ENCODE data around the gene SCO2. TPM values are rescaled to one million over a fixed set of nuclear protein-coding genes. Genes with fewer than 3 reads are reported as not detected.
A peak's percentile ranks its signal among the peaks of the same experiment; 100 is the strongest.

The SCO2 gene
- total and polyA plus RNA-seq, 10 of the 15 experiments (the other 5 are each of a cell fraction or from before 2014, with no cell fraction given) = 0.18 to 16.0 (median 2.4) TPM; not detected in 1

DNA sequence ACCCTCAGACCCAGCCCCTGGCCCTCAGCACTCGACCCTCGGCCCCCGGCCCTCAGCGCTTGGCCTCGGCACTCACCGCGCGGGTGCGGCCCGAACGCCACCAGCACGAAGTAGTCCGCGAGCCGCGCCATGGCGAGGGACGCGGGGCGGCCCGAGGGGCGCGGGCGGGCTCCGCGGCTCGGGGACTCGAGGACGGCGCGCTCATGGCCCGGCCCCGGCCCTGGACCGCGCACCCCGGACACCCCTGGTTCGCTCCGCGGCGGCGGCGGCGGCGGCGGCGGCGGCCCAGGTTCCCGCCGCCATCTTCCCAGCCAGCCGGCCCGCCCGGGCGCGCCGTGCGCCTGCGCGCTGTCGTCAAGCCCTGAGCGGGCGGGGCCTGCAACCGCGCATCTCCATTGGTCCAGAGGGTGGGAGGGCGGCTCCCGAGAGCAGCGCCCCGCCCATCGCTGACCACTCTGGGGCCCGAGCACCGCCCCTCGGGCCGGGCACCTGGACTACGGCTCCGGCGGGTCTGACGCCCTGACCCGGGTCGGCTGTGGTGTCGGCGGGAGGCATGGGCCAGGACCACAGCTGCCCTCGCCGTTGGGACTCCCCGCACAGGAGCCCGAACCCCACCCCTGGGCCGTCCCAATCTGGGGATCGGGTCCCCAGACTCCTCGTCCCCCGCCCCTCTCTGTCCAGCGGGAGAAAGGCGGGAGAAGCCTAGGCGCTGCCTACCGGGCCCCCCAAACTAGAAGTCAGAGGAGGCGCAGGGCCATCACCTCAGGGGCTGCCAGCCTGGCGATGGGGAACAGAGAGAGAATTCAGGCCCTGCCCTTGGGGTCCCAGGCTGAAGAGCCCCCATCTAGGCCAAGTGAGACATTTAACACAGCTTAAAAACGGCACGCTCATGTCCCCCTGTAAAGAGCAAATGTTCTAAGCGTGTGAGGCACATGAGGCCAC, 50.4 kb downstream of the SCO2 start, which contains the start of gene SBF1 (continued):
- peak; percentile 32; the same call in 1 of the 2 replicates for TF ChIP-seq NR2F1 (conservative IDR thresholded peaks at IDR 0.05)

DNA sequence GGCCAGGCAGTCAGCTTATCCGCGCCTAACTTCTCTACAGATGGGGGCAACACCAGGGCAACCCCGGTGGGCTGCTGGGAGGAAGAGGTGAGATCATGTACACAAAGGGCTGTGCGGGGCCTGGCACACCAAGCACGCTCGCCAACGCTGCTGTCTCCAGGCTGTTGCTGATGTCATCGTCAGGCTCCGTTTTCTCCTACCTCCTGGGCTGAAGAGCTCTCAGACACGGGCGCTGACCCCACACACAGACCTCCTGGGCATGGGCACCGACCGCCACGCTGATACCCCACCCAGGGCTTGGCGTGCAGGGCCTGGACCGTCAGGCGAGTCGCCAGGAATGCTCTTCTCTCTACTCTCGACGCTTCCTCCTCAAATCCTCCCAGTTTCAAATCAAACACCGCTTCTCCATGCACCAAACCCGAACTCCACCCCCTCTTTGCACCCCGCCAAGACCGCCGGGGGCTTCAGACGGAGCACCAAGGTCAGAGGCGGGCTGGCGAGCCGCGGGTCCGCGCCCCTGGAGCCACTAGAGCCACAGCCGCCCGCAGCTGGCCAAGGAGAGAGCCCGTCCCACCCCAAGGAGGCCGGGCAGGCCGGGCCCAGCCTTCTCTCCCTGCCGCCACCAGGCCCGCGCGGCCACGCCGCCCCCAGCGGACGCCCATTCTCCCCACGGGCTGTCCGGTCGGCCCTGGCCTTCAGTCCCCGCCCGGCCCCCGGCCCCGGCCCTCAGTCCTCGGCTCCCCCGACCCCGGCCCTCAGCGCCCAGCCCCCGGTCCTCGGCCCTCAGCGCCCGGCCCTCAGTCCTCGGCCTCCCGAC, 51.3 kb downstream of the SCO2 start:
- in situ Hi-C loops (cut with MboI) = no loop called here
- peak overlapping the region; percentile 96 for H3K4me3 ChIP-seq
- CTCF ChIA-PET = interaction anchor here (0.6 to 2.9 kb wide), 13 partner anchors 19 to 231 kb away, joined by 3 to 16 read pairs (median 5); partner anchors contain the start of genes HDAC10, LMF2, NCAPH2 and SCO2
- BruUV-seq (replicated peaks) = no TSS peak
- peaks cover 50% of the 10 kb centered on the region for H3K4me1 ChIP-seq (ENCODE audit: control insufficient read depth, insufficient read depth, low read length)
- peaks cover 50% of the 10 kb centered on the region for H3K79me2 ChIP-seq (ENCODE audit: control insufficient read depth, insufficient read depth, low read length)
- no peaks in the 10 kb centered on the region for H3K27me3 ChIP-seq (replicated peaks in 1 of 2; ENCODE audit: control insufficient read depth in 2 of 2, insufficient read depth in 2 of 2, low read length in 1 of 2)
- DNase-seq (ENCODE audit: low read depth, low spot score) = no peak
- peak overlapping the region; percentile 66 for H3K9ac ChIP-seq (ENCODE audit: control insufficient read depth, insufficient read depth, low read length)
- WGBS (ENCODE audit: insufficient coverage, insufficient replicate concordance, low lambda C conversion rate, missing lambda C conversion rate) = 1% methylated on average over 50 of the region's 62 CpGs
- intact Hi-C loops (cut with micrococcal nuclease; ENCODE audit: unreplicated experiment) = loop anchor here (10.0 kb wide), 1 partner anchor 229 kb away; the partner anchor contains the start of gene TUBGCP6
- peak overlapping the region; percentile 99 for H3K4me2 ChIP-seq (ENCODE audit: control insufficient read depth, insufficient read depth)
- POLR2A ChIA-PET = interaction anchor here (1.0 to 2.2 kb wide), 3 partner anchors 28 to 147 kb away, joined by 3 to 6 read pairs (median 3); partner anchors contain the start of gene SCO2
- H3K36me3 ChIP-seq (ENCODE audit: control insufficient read depth in 2 of 2, insufficient read depth in 2 of 2, low read length in 1 of 2) = 0 out of 4 replicates have a peak, but pooled peaks cover 0 to 4% of the 10 kb centered on the region in 2 experiments
- no peak overlapping the region for H3K27ac ChIP-seq (ENCODE audit: control insufficient read depth, insufficient read depth)
- H2AFZ ChIP-seq (ENCODE audit: control insufficient read depth, low read depth, low read length) = no peak overlapping the region
- RAD21 ChIA-PET (ENCODE audit: unreplicated experiment) = interaction anchor here (1.3 to 2.3 kb wide), 5 partner anchors 21 to 147 kb away, joined by 3 to 11 read pairs (median 6); partner anchors contain the start of genes LMF2 and SCO2
- SMC1A ChIA-PET (ENCODE audit: uncharacterized antibody, unreplicated experiment) = interaction anchor here (1.6 kb wide), 1 partner anchor 23 kb away, joined by 5 read pairs; no protein-coding TSS in a partner anchor
- FAIRE-seq = no peak
- H4K20me1 ChIP-seq (ENCODE audit: control insufficient read depth, insufficient read depth) = no peaks in the 10 kb centered on the region
- H3K9me3 ChIP-seq (replicated peaks; ENCODE audit: control insufficient read depth, insufficient read depth, low read length) = no peaks in the 10 kb centered on the region
- TF ChIP-seq POLR2A (IDR thresholded peaks at IDR 0.05; ENCODE audit: low read depth, low read length) (peak; percentile 61), SIN3A (IDR thresholded peaks at IDR 0.05; ENCODE audit: low read depth, low read length) (peak; percentile 40; the same call in 1 of the 2 replicates), MYC (IDR thresholded peaks at IDR 0.05; ENCODE audit: insufficient read depth, insufficient read length, insufficient replicate concordance, low read length, severe bottlenecking) (no peak)
- TF ChIP-seq, protein P1, sequence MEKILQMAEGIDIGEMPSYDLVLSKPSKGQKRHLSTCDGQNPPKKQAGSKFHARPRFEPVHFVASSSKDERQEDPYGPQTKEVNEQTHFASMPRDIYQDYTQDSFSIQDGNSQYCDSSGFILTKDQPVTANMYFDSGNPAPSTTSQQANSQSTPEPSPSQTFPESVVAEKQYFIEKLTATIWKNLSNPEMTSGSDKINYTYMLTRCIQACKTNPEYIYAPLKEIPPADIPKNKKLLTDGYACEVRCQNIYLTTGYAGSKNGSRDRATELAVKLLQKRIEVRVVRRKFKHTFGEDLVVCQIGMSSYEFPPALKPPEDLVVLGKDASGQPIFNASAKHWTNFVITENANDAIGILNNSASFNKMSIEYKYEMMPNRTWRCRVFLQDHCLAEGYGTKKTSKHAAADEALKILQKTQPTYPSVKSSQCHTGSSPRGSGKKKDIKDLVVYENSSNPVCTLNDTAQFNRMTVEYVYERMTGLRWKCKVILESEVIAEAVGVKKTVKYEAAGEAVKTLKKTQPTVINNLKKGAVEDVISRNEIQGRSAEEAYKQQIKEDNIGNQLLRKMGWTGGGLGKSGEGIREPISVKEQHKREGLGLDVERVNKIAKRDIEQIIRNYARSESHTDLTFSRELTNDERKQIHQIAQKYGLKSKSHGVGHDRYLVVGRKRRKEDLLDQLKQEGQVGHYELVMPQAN (conservative IDR thresholded peaks at IDR 0.05) = 0 out of 2 replicates have a peak, but pooled peaks have one; percentile 33
- ATAC-seq = no peak

Other genes with a start within 250 kb of the SCO2 start
Only the 7 nearest of the 17 such genes appear.
- gene ADM2, start 44.1 kb downstream of the SCO2 start, total RNA-seq (2014; rRNA removed) = 0.06 and 0.16 TPM in 2 replicates
- 0.04 TPM in 1 of 2 replicates, not detected in the other for gene ADM2, start 44.1 kb downstream of the SCO2 start, total RNA-seq (2014; rRNA removed; fragmentation: Illumina TruSeq; extraction: Trizol)
- 0.31 and 0.48 TPM in 2 replicates for gene ADM2, start 44.1 kb downstream of the SCO2 start, total RNA-seq (2021)
- 0.23 and 0.30 TPM in 2 replicates for gene ADM2, start 44.1 kb downstream of the SCO2 start, polyA plus RNA-seq (2011; rRNA removed)
- 0.04 TPM in 1 of 2 replicates, not detected in the other for gene ADM2, start 44.1 kb downstream of the SCO2 start, polyA plus RNA-seq (2014; fragmentation: Illumina TruSeq; extraction: Trizol)
- gene ADM2, start 44.1 kb downstream of the SCO2 start, polyA plus RNA-seq (2014; fragmentation: Nextera tagmentation; extraction: Ambion mirVana) = under 1 TPM in 1 of 2 experiments, not detected in 1; 0.02 TPM
- 0.14 and 0.33 TPM in 2 replicates for gene ADM2, start 44.1 kb downstream of the SCO2 start, polyA plus RNA-seq (2014; rRNA removed)
- gene ADM2, start 44.1 kb downstream of the SCO2 start, polyA plus RNA-seq (2016; fragmentation: Nextera tagmentation; extraction: Ambion mirVana) = under 1 TPM in 1 of 2 experiments, not detected in 1; 0.17 TPM
- not detected in 2 replicates for gene MIOX, start 38.7 kb downstream of the SCO2 start, total RNA-seq (2014; rRNA removed)
- not detected in 2 replicates for gene MIOX, start 38.7 kb downstream of the SCO2 start, total RNA-seq (2014; rRNA removed; fragmentation: Illumina TruSeq; extraction: Trizol)
- not detected in 2 replicates for gene MIOX, start 38.7 kb downstream of the SCO2 start, total RNA-seq (2021)
- gene MIOX, start 38.7 kb downstream of the SCO2 start, polyA plus RNA-seq (2011; rRNA removed) = 0.13 and 0.31 TPM in 2 replicates
- gene MIOX, start 38.7 kb downstream of the SCO2 start, polyA plus RNA-seq (2014; fragmentation: Illumina TruSeq; extraction: Trizol) = 0.10 TPM in 1 of 2 replicates, not detected in the other
- gene MIOX, start 38.7 kb downstream of the SCO2 start, polyA plus RNA-seq (2014; fragmentation: Nextera tagmentation; extraction: Ambion mirVana) = not detected
- 0.36 TPM in 1 of 2 replicates, not detected in the other for gene MIOX, start 38.7 kb downstream of the SCO2 start, polyA plus RNA-seq (2014; rRNA removed)
- gene MIOX, start 38.7 kb downstream of the SCO2 start, polyA plus RNA-seq (2016; fragmentation: Nextera tagmentation; extraction: Ambion mirVana) = not detected
- 32.2 and 34.9 TPM in 2 replicates for gene LMF2, start 17.9 kb downstream of the SCO2 start, total RNA-seq (2014; rRNA removed)
- 5.5 and 5.7 TPM in 2 replicates for gene LMF2, start 17.9 kb downstream of the SCO2 start, total RNA-seq (2014; rRNA removed; fragmentation: Illumina TruSeq; extraction: Trizol)
- 54.7 and 57.5 TPM in 2 replicates for gene LMF2, start 17.9 kb downstream of the SCO2 start, total RNA-seq (2021)
- 2.3 and 7.6 TPM in 2 replicates for gene LMF2, start 17.9 kb downstream of the SCO2 start, polyA plus RNA-seq (2011; rRNA removed)
- 0.44 and 3.4 TPM in 2 replicates for gene LMF2, start 17.9 kb downstream of the SCO2 start, polyA plus RNA-seq (2014; fragmentation: Illumina TruSeq; extraction: Trizol)
- gene LMF2, start 17.9 kb downstream of the SCO2 start, polyA plus RNA-seq (2014; fragmentation: Nextera tagmentation; extraction: Ambion mirVana) = under 1 TPM; 0.08 to 0.55 TPM
- gene LMF2, start 17.9 kb downstream of the SCO2 start, polyA plus RNA-seq (2014; rRNA removed) = 49.4 and 61.2 TPM in 2 replicates
- gene LMF2, start 17.9 kb downstream of the SCO2 start, polyA plus RNA-seq (2016; fragmentation: Nextera tagmentation; extraction: Ambion mirVana) = 10 to 100 TPM; 36.2 to 39.5 TPM
- 78.5 and 86.1 TPM in 2 replicates for gene NCAPH2, start 17.4 kb downstream of the SCO2 start, total RNA-seq (2014; rRNA removed)
- 33.9 and 39.4 TPM in 2 replicates for gene NCAPH2, start 17.4 kb downstream of the SCO2 start, total RNA-seq (2014; rRNA removed; fragmentation: Illumina TruSeq; extraction: Trizol)
- gene NCAPH2, start 17.4 kb downstream of the SCO2 start, total RNA-seq (2021) = 99.8 and 110 TPM in 2 replicates
- 18.4 and 31.9 TPM in 2 replicates for gene NCAPH2, start 17.4 kb downstream of the SCO2 start, polyA plus RNA-seq (2011; rRNA removed)
- 22.7 and 36.9 TPM in 2 replicates for gene NCAPH2, start 17.4 kb downstream of the SCO2 start, polyA plus RNA-seq (2014; fragmentation: Illumina TruSeq; extraction: Trizol)
- gene NCAPH2, start 17.4 kb downstream of the SCO2 start, polyA plus RNA-seq (2014; fragmentation: Nextera tagmentation; extraction: Ambion mirVana) = 10 to 100 TPM in 1 of 2 experiments, 1 to 10 TPM in 1; 5.0 to 16.9 TPM
- 80.3 and 84.2 TPM in 2 replicates for gene NCAPH2, start 17.4 kb downstream of the SCO2 start, polyA plus RNA-seq (2014; rRNA removed)
- gene NCAPH2, start 17.4 kb downstream of the SCO2 start, polyA plus RNA-seq (2016; fragmentation: Nextera tagmentation; extraction: Ambion mirVana) = 10 to 100 TPM; 81.7 to 85.8 TPM
- 39.8 and 40.8 TPM in 2 replicates for gene TYMP, start 4.4 kb upstream of the SCO2 start, total RNA-seq (2014; rRNA removed)
- 8.9 and 9.8 TPM in 2 replicates for gene TYMP, start 4.4 kb upstream of the SCO2 start, total RNA-seq (2014; rRNA removed; fragmentation: Illumina TruSeq; extraction: Trizol)
- 53.2 and 53.9 TPM in 2 replicates for gene TYMP, start 4.4 kb upstream of the SCO2 start, total RNA-seq (2021)
- gene TYMP, start 4.4 kb upstream of the SCO2 start, polyA plus RNA-seq (2011; rRNA removed) = 8.8 and 21.0 TPM in 2 replicates
- 3.0 and 5.6 TPM in 2 replicates for gene TYMP, start 4.4 kb upstream of the SCO2 start, polyA plus RNA-seq (2014; fragmentation: Illumina TruSeq; extraction: Trizol)
- gene TYMP, start 4.4 kb upstream of the SCO2 start, polyA plus RNA-seq (2014; fragmentation: Nextera tagmentation; extraction: Ambion mirVana) = under 1 TPM; 0.42 to 0.91 TPM
- 55.7 and 57.8 TPM in 2 replicates for gene TYMP, start 4.4 kb upstream of the SCO2 start, polyA plus RNA-seq (2014; rRNA removed)
- gene TYMP, start 4.4 kb upstream of the SCO2 start, polyA plus RNA-seq (2016; fragmentation: Nextera tagmentation; extraction: Ambion mirVana) = 10 to 100 TPM; 28.3 to 37.7 TPM
- gene KLHDC7B, start 20.3 kb upstream of the SCO2 start, total RNA-seq (2014; rRNA removed) = 1.3 and 1.5 TPM in 2 replicates
- 0.32 and 0.63 TPM in 2 replicates for gene KLHDC7B, start 20.3 kb upstream of the SCO2 start, total RNA-seq (2014; rRNA removed; fragmentation: Illumina TruSeq; extraction: Trizol)
- gene KLHDC7B, start 20.3 kb upstream of the SCO2 start, total RNA-seq (2021) = 1.1 and 1.7 TPM in 2 replicates
- not detected in 2 replicates for gene KLHDC7B, start 20.3 kb upstream of the SCO2 start, polyA plus RNA-seq (2011; rRNA removed)
- gene KLHDC7B, start 20.3 kb upstream of the SCO2 start, polyA plus RNA-seq (2014; fragmentation: Illumina TruSeq; extraction: Trizol) = 0.59 and 0.65 TPM in 2 replicates
- gene KLHDC7B, start 20.3 kb upstream of the SCO2 start, polyA plus RNA-seq (2014; fragmentation: Nextera tagmentation; extraction: Ambion mirVana) = under 1 TPM in 1 of 2 experiments, not detected in 1; 0.05 TPM
- gene KLHDC7B, start 20.3 kb upstream of the SCO2 start, polyA plus RNA-seq (2014; rRNA removed) = 1.8 and 2.2 TPM in 2 replicates
- 1 to 10 TPM in 1 of 2 experiments, under 1 TPM in 1; 0.72 to 1.1 TPM for gene KLHDC7B, start 20.3 kb upstream of the SCO2 start, polyA plus RNA-seq (2016; fragmentation: Nextera tagmentation; extraction: Ambion mirVana)
- not detected in 2 replicates for gene SYCE3, start 37.3 kb upstream of the SCO2 start, total RNA-seq (2014; rRNA removed)
- 0.76 TPM in 1 of 2 replicates, not detected in the other for gene SYCE3, start 37.3 kb upstream of the SCO2 start, total RNA-seq (2014; rRNA removed; fragmentation: Illumina TruSeq; extraction: Trizol)
- not detected in 2 replicates for gene SYCE3, start 37.3 kb upstream of the SCO2 start, total RNA-seq (2021)
- gene SYCE3, start 37.3 kb upstream of the SCO2 start, polyA plus RNA-seq (2011; rRNA removed) = 0.79 and 1.1 TPM in 2 replicates
- gene SYCE3, start 37.3 kb upstream of the SCO2 start, polyA plus RNA-seq (2014; fragmentation: Illumina TruSeq; extraction: Trizol) = 0.38 TPM in 1 of 2 replicates, not detected in the other
- gene SYCE3, start 37.3 kb upstream of the SCO2 start, polyA plus RNA-seq (2014; fragmentation: Nextera tagmentation; extraction: Ambion mirVana) = under 1 TPM; 0.76 to 0.91 TPM
- gene SYCE3, start 37.3 kb upstream of the SCO2 start, polyA plus RNA-seq (2014; rRNA removed) = not detected in 2 replicates
- gene SYCE3, start 37.3 kb upstream of the SCO2 start, polyA plus RNA-seq (2016; fragmentation: Nextera tagmentation; extraction: Ambion mirVana) = under 1 TPM in 1 of 2 experiments, not detected in 1; 0.43 TPM

All from GM12878 (cell line).